HG02852 (cell line): ENCODE results near the gene GAS7.

Source experiments
- ATAC-seq: cut with Tn5 transposase; IDR thresholded peaks from one replicate; pipeline ENCODE4 v1.9.1; 2021; ENCODE audit warnings: mild to moderate bottlenecking, moderate library complexity; ENCODE audit not compliant: unreplicated experiment

GAS7 gene

DNA sequence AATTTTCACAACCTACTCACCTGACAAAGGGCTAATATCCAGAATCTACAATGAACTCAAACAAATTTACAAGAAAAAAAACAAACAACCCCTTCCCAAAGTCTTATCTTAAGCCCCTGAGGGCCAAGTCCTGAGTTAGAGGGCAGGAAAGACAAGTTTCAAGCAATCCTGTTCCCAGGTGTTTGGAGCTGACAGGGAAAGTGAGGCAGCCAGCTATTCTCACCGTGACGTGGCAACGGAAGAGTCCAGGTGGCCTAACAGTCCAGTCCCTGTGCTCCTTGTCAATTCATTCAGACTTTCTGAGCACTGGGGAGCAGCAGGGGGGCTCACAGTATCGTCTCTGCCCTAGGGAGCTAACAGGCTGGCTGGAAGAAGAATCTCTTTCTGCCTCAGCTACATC, 203.6 kb downstream of the GAS7 start:
- ATAC-seq: no peak

DNA sequence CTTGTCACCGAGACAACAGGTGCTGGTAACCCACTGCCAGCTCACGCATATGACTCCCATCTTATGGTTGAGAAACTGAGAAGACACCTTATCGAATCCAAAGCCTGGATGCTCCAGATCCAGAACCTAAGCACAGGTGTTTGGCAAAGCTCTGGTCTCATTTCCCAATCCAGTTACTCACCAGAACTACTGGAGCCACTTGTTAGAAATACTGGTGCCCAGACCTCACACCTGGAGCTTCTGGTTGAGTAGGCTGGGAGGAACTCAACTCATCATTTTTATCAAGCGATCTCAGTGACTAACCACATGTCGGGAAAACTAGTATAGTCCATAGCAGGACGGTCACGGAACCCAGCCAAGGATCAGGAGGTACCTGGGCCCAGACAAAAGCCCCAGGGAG, 206.6 kb downstream of the GAS7 start:
- ATAC-seq: no peak

DNA sequence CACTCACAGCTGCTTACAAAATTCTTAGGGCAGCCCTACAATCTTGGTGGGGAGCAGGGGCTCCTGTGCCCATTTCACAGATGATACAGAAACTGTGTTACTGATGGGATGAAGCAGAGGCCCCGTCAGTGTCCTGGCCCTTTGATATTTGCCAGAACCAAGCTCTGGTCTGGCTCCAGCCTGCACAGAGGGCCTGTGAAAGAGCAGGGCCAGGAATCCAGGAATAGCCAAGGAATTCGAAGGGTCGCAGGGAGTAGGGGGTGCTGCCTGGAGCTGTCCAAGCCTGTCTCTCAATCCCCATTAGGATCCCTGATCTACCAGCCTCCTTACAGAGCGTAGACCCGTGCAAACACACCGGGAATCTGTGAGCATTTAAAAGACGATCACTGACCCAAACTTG, 207.1 kb downstream of the GAS7 start:
- ATAC-seq: no peak

DNA sequence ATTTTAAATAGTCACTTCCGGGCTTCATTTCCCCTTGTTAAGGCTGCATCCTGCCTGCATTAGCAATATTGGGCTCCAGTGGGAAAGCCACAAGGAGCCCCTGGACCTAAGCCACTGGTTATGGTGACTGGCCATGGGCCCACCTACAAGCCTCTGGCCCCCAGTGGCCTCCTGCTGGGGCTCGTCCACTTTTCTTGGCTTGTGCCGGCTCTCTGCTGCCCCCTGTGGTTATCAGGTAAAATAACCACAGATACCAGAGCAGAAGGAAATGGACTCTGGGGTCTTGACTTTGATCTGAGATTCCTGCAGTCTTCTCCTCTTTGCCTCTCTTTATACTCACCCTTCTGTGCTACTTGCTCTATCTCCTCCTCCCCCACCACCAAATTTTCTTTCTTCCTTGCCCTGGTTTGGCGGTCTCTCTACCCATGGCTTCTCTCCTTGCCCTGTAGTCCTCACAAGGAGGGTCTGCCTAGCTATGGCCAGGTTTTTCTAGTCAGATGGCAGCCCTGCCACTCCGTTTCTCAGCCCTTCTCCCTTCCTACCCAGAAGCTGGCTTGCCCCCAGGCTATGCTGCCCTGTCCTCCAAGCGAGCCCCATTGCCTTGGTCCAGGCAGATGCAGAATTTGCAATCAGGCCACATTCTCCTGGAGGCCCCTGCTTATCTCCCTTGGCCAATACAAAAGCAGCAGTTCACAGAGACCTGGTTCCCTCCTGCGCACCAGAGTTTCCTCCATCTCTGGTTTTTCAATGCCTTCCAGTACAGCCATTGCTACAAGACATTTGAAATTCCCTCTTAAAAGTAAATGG, 210.4 kb downstream of the GAS7 start:
- no peak for ATAC-seq

DNA sequence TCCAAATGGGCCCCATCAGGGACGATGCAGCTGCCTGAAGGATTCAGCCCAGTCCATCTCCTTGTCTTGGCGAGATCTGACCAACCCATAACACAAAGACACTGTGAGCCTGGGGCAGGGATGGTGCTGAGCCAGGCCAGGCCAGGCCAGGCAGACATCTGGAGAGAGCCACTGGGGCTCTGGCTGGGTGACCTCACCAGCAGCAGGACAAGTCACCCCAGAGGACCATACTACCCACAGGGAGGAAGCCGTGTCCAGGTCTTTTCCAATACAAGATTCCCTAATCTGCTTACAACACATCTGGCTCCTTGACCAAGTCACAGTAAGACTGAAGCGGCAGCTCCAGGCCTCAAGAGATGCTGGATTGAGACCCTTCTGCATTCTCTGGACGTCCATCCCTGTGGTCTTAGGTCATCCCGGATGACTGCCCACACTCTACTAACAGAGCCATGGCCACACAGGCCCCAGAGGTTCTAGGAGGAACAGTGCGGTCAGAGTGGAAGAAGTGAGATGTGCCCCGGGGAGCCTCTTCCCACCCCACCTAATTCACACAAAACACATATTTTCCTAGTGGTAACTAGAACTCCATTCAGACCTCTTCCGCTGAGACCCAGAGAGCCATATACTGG, 211.5 kb downstream of the GAS7 start:
- ATAC-seq: no peak

DNA sequence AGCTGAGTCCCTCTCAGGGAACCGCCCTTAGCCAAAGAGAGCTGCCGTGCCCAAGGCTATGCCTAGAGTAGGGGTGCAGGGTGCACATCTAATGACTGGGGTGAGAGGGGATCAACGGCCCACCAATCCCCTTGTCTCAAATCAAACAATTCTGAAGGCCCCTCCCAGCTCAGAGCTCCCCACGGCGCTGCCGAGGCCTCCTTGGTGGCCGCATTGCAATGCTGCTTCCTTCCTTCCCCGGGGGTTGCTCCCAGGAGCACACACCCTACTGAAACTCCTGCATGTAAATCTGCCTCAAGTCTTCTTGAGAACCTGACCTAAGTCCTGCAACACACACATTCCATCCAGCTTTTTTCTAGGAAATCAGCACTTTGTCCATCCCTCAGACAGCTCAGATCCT, 212.8 kb downstream of the GAS7 start:
- no peak for ATAC-seq

DNA sequence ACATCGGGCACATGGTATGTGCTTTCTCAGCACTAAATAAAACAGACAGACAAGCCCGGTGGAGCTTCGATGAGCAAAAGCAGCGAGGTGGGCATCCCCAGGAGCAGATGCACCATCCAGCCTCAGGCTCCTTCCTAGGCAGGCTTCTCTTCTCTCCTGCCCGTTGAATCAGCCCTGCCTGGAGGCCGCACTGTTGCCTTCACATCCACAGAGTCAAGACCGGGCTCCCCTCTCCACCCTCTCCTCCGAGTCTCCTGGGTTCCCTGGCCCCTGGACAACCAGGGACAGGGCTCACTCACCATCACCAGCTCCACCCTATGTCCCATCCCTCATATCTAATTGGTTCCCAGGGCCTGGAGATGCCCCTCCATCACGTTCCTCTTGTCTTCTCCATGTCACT, 213.6 kb downstream of the GAS7 start:
- no peak for ATAC-seq

DNA sequence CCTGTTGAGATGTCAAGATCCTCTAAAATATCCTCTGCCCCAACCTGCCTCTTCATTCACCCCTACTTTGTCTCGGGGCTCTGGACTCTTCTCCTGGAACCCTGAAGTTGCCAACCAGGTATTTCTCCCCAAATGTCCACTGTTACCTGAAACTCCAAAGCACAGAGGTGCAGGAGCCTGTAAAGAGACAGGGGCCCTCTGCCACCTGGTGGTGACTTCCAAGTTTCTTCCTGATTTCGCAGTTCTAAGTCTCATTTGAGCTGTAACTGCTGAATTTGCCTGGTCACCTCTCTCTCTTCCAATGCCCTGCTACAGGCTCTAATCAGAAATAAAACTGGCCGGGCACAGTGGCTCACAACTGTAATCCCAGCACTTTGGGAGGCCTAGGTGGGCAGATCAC, 216.2 kb downstream of the GAS7 start:
- no peak for ATAC-seq

DNA sequence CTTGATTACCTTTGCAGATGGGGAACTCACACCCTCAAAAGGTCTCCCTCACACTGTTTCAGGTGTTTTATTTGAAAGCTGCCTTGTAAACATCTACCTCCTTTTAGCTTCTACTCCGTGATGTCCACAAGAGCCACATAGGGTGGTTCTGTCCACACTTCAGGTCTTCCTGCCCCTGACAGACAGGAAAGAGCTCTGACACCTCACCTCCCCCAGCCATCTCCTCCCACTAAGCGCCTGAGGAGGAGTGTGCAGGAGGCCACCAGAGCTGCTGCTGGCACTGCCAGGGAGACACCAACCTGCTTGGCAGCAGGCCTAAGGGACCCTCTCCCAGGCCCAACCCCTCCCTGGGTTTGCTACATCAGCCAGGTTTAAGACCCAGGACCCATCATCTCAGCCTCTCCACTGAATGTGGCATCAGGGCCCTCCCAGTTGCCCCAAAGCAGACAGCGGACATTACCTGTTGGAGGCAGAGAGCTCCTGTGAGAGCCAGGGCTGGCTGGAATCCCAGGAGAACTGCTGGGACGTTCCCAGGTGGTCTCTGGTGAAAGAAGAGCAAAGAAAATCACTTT, 217.0 kb downstream of the GAS7 start:
- ATAC-seq: no peak

DNA sequence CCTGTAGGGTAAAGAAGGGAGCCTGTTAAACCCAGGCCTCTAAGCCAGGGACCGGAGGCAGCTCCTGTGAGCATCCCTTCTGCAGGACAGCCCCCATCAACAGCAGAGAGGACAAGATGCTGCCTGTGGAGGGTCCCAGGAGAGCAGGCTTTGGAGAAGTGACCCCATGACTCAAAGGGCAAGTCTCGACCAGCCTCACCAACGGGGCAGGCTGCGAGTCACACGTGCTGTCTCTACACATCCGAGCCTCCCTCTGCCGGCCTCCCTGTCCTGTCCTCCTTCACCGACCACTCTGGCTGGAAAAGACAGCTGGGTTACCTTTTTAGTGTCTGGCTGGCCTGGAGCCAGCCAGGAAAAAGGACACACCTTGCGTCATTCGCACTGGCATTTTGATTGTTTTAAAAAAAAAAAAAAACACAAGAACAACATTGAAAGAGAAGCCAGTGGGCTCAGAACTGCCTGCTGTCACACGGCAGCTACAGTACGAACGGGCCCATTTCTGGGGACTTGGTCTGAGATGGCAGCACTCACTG, 218.9 kb downstream of the GAS7 start:
- ATAC-seq: no peak

DNA sequence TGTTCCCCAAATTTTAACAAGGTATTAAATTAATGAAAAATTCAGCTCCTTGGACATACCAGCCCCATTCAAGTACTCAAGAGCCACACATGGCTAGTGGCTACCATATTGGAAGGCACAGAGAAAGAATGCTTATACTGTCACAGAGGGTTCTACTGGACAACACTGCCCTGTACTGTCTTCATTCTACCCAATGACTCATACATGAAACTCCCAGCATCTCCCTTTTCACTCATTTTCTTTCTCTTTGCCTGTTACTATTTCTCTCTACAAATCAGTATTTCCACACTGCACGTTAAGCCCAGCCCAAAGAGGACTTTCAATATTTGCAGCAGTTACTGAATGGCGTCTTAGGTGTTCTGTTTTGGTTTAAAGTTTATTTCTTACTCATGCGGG, 221.2 kb downstream of the GAS7 start:
- no peak for ATAC-seq

DNA sequence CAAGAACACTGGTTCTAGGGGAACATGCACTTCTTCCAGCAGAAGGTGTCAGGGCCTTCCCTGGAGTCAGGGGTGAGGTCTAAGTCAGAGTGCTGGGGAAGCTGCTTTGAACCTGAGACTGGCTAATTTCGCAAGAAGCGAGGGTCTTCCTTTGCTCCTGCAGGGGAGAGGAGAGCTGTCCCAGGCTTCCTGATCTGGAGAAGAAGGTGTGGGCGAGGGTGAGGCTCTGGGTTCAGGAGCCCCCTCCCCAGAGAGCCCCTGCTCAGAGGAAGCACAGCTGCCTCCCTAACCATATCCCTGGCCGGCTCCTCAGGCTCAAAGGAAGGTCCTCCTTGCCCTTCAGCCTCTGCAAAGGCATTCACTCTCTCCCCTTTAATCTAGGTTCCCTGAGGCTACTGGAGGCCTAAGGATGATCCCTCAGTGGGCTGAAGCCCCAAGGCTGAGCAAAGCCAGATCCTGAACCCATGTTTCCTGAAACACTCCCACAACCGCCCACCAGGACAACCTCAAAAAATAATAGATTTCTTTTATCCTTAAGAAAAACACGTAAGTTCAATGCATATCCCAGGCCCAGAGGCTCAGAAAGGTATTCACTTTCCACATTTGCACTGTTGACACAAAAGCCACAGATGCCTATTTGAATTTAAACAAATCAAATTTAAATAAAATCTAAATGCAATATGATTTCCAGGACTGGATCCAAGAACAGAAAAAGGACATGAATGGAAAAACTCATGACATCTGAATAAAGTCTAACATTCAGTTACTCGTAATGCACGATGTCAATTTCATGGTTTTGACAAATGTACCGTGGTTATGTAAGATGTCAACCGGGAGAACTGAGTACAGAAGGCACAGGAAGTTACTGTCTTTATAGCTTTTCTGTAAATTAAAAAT, 221.9 kb downstream of the GAS7 start:
- no peak for ATAC-seq

DNA sequence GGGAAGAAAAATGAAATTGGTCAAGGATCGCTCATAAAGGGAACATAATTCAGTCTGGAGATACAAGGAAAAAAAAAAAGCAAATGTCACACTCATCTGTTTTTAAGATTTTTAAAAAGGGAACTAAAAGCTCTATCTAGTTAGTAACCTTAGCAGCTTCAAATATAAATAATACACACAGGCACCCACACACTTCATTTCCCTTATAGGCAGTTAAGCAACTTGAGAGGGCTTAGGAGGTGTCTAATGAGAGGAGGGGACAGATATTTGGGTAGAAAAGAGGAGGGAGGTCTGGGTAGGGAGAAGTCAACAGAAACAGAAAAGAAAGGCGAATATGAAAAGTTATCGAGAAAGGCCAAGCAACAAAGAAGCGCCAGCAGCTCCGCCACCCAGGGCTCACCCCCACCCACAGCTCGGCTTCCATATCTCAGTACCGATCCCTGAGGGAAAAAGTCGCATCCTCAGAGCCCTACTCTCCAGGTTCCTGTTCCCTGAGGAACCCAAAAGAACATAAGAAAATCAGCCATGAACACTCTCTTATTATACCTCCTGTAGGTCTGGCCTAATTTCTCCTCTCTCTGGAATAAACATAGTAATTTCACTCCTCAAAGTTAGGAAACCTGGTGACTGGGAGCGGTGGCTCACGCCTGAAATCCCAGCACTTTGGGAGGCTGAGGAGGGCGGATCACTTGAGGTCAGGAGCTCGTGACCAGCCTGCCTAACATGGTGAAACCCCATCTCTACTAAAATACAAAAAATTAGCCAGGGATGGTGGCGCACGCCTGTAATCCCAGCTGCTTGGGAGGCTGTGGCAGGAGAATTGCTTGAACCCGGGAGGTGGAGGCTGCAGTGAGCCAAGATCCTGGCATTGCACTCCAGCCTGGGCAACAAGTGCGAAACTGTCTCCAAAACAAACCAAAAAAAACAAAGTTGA, 223.7 kb downstream of the GAS7 start:
- ATAC-seq: no peak

DNA sequence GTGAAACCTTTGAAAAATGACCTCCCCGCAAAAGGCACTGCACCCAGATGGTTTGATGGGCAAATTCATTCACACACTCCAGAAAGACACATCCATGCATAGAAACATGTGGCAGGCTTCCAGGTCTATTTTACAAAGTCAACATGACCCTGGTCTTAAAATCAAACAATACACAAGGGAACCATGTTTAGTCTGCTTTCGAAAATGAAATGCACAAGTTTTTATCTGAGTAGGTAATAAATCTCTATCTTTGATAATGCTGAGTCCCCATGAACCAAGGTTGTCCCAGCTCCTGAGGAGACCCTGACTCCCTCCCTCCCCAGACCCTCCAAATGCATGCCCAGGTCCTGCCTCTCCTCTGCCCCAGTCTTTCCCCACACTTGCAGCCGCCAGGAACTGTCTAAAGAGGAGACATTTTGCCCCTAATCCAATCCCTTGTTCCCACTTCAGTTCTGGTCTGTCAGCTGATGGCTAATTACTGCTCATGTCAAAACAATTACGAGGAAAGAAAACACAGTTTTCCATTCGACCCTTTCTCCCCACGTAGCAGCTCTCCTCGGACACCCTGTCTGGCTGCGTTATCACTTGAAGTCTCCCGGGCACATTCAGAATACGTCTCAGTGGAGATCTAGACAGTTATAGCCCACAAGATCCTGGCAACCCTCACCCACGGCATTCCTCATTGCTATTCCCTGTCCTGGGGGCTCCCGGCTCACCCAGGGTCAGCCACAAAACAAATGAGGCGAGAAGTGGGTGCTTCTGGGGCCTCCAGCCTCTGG, 224.5 kb downstream of the GAS7 start:
- ATAC-seq: no peak

DNA sequence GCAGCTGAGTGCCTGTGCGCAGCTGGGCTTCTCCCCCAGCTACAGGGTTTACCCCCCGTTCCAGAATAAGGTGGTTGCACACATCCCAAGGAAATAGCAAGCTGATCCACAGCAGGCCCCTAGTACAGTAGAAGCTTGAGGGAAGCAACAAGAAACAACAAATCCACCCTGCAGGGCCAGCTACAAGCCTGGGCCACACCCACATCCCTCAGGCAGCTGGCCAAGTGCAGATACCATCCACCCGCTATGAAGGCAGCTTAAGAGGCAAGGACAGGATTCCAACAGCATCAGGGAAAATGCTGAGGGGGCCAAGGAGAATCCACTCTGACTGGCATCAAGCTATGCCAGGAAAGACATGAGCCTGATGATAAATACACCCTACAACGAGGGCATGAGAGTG, 226.4 kb downstream of the GAS7 start:
- ATAC-seq: no peak

DNA sequence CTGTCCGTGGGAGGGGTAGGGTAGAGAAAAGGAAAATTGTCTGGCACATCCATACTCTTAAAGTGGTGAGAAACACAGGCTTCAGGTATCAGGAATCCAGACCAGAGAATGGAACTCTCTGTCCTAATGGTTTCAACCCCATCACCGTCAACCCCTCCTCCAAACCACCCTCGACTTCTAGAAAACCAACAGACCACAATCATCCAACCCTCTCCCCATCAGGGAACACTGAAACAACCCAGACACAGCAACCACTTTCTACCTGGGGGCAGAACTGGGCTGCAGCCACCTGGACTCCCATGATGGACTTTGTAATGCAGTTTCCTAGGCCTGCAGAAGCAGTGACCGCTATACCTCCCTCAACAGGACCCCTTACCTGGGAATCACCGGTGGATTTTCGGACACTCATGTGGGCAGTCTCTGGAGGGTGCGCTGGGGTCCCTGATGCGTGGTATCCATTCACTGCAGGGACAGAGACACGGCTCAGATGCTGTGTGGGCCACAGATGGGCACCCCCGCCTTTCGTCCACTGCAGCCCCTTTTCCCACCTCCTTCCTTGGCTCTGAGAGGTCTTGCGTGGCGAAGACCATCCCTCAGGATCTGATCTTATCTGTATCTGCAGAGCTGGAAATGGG, 229.0 kb downstream of the GAS7 start:
- ATAC-seq: no peak

DNA sequence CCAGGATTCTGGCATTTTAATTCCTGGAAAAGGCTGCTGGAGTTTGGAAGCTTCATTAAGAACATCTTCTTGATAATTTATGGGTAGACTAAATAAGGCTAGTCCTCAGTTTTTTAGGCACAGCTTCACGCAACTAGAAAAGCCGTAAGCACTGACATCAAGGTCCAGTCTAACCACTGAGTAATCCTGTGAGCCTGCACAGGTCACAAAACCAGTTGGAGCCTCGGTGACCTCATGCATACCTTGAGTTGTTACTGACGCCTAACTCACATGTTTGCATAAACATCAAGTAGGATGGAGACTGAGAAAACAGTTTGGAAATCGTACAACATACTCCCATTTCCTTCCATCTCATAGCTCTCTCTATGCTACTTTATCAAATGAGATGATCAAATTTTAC, 229.5 kb downstream of the GAS7 start:
- ATAC-seq: no peak

DNA sequence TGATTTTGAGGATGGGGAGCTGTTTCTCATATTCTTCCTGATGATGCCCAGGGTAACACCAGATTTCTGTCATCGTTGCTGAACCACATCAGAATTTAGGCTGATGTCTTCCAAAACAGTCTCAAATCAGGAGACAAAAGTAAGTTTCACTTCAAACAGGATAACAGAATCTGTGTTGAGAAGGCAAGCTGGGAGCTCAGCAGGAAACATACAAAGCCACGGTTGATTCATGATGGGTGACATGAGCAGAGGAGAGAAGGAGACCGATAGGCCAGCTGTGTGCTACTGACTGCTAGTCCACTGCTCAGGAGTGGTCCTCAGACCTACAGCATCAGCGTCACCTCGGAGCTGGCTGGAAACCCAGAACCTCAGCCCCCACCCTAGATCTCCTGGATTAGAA, 230.4 kb downstream of the GAS7 start:
- ATAC-seq: no peak
